Neural crest cell (in vitro differentiated cells): ENCODE results near the gene NEU2. TPM values are rescaled to one million over a fixed set of nuclear protein-coding genes. Genes with fewer than 3 reads are reported as not detected.

ENCODE experiments used
- DNase-seq: peaks from one replicate; pipeline ENCODE4 v3.0.0; 2021; ENCODE audit warnings: low read depth, mixed read lengths, low spot score
- H3K27ac Mint-ChIP-seq: one replicate; pipeline ENCODE4 v1.8.0; 2021; ENCODE audit warnings: mild to moderate bottlenecking, mixed read lengths; ENCODE audit not compliant: unreplicated experiment
- H3K27me3 Mint-ChIP-seq: 2 replicates; pipeline ENCODE4 v1.8.0; 2021; ENCODE audit warnings: low read depth, mild to moderate bottlenecking, mixed read lengths
- H3K36me3 Mint-ChIP-seq: 2 replicates; pipeline ENCODE4 v1.8.0; 2021; ENCODE audit warnings: low read depth, mild to moderate bottlenecking, mixed read lengths
- H3K4me1 Mint-ChIP-seq: 2 replicates; pipeline ENCODE4 v1.8.0; 2021; ENCODE audit warnings: mixed read lengths
- H3K4me3 Mint-ChIP-seq: one replicate; pipeline ENCODE4 v1.8.0; 2021; ENCODE audit warnings: mild to moderate bottlenecking, mixed read lengths
- H3K9me3 Mint-ChIP-seq: 2 replicates; pipeline ENCODE4 v1.8.0; 2021; ENCODE audit warnings: mixed read lengths
- CTCF ChIP-seq: fragments of 200-600 bp; sonication (generic); conservative IDR thresholded peaks from 2 replicates; pipeline ENCODE4 v1.5.0; 2021; ENCODE audit warnings: antibody characterized with exemption, mild to moderate bottlenecking
- total RNA-seq: library from RNA; stranded (reverse); gene quantifications from 2 replicates; pipeline ENCODE4 v1.2.1, GENCODE V29; 2021

NEU2 gene
- total RNA-seq, 1 donor from 2014 or later: not detected

- no peak overlapping the region for H3K27ac Mint-ChIP-seq
- no peak overlapping the region for H3K4me3 Mint-ChIP-seq
- H3K9me3 Mint-ChIP-seq: no peaks in the 10 kb centered on the region
- no peaks in the 10 kb centered on the region for H3K4me1 Mint-ChIP-seq
- DNase-seq: no peak
- H3K36me3 Mint-ChIP-seq: no peaks in the 10 kb centered on the region
- no peak for TF ChIP-seq CTCF
- no peaks in the 10 kb centered on the region for H3K27me3 Mint-ChIP-seq
Observed at GRCh38 chr2:233023761-233024410, 8.6 kb upstream of the NEU2 start.

DNA sequence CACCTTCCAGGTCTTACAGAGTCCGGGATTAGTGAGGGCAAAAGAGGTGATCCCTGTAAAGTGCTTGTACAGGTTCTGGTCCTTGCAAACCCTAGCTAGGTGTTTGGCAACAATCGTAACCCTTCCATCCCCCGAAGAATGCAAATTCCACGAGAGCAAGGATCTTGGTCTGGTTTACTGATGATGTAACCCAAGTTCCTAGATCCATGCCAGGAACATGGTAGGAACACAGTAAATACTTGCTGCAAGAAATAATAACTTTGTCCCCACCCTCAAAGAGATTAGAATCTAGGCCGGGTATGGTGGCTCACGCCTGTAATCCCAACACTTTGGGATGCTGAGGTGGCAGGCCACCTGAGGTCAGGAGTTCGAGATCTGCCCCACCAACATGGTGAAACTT lies 6.8 kb upstream of the NEU2 start:
- Mint-ChIP-seq H3K4me1 (no peaks in the 10 kb centered on the region), H3K9me3 (no peaks in the 10 kb centered on the region), H3K27me3 (no peaks in the 10 kb centered on the region), H3K36me3 (no peaks in the 10 kb centered on the region), H3K27ac (no peak overlapping the region), H3K4me3 (no peak overlapping the region)
- no peak for DNase-seq
- no peak for TF ChIP-seq CTCF

GRCh38 chr2:233026198-233026813 lies 6.2 kb upstream of the NEU2 start:
- Mint-ChIP-seq H3K4me3 (no peak overlapping the region), H3K36me3 (no peaks in the 10 kb centered on the region), H3K4me1 (peaks cover 4% of the 10 kb centered on the region), H3K27ac (no peak overlapping the region), H3K27me3 (no peaks in the 10 kb centered on the region), H3K9me3 (no peaks in the 10 kb centered on the region)
- no peak for DNase-seq
- no peak for TF ChIP-seq CTCF

- Mint-ChIP-seq H3K27me3 (no peaks in the 10 kb centered on the region), H3K4me1 (peaks cover 17% of the 10 kb centered on the region), H3K4me3 (no peak overlapping the region), H3K36me3 (no peaks in the 10 kb centered on the region), H3K27ac (no peak overlapping the region), H3K9me3 (no peaks in the 10 kb centered on the region)
- no peak for TF ChIP-seq CTCF
- DNase-seq: no peak
Observed at GRCh38 chr2:233029321-233029720, 3.2 kb upstream of the NEU2 start.

DNA sequence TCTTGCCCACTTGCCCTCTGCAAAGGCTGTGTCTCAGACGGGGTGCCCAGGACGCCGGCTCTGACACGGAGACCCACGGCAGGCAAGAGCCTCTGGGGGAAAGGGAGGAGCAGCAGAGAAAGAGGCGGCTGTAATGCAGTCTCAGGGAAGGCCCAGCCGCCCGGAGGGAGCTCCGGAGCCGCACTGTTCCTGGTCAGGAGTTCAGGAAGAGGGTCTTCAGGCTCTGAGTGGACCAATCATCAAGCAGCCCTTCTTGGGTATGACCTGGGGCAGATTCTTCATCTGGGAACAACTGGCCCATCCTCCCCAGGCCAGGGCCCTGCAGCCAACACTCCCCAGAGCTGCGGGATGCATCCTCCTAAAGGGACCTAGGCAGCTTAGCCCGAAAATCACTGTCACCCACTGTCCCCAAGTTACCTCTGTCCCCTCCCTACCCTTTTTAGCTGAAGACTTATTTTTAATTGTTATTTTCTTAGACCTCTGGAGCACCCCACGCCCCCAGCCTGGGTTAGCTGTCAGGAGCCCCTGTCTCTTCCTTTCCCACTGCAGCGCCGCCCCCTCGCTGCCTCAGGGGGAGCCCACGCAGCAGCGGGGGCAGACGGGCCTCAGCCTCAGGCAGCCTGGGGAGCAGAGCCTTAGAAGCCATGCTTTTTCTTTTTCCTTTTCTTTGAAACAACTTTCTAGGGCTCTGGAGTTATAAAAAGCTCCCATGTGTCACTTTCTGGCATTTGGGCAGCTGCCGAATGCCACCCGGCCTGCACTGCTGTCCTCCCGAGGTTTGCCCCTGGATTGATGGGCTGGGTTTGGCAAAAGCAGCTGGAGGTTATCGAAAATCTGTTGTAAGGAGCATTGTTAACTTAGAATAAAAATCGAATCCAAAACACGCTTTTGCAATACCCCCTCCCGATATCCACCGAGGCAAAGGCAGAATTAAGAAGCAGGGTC lies 644 bp upstream of the NEU2 start:
- no peak for DNase-seq
- Mint-ChIP-seq H3K27me3 (no peaks in the 10 kb centered on the region), H3K27ac (peak overlapping the region; percentile 19), H3K4me1 (peaks cover 17% of the 10 kb centered on the region), H3K36me3 (no peaks in the 10 kb centered on the region), H3K9me3 (no peaks in the 10 kb centered on the region), H3K4me3 (no peak overlapping the region)
- TF ChIP-seq CTCF: no peak
